Measurements from ENCODE around the gene UBE2D1.

Gene UBE2D1

GRCh38 chr10:58341422-58341821 lies 6.6 kb downstream of the UBE2D1 start:
- no peak for DNase-seq (ENCODE audit: low read depth)

GRCh38 chr10:58341947-58342346 lies 7.1 kb downstream of the UBE2D1 start:
- no peak for DNase-seq (ENCODE audit: low read depth)

- DNase-seq (ENCODE audit: low read depth) = no peak
Measured at GRCh38 chr10:58347967-58348366, 13.2 kb downstream of the UBE2D1 start.

DNA sequence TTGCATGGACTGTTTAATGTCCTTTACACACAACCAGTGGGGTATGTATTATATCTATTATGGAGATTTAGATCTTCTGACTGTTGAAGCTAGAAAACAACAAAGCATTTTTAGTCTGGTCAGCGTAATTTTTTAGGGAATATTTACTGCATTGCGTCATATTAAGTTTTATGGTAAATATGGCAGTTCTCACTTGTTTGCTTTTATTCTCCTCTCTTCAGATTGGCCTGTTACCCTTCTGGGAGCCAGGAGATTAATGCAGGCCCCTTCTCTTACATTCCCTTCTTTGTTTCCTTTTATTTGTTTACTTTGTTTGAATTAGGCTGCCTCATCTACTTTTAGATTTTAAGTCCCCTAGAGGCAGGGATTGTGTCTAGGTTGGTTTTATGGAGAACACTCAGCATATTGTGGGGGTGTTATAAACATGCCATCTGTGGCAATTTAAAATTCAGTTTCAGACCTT lies 13.8 kb downstream of the UBE2D1 start:
- DNase-seq (ENCODE audit: low read depth) = no peak

- no peak for DNase-seq (ENCODE audit: low read depth)
Measured at GRCh38 chr10:58350023-58350422, 15.2 kb downstream of the UBE2D1 start.

DNA sequence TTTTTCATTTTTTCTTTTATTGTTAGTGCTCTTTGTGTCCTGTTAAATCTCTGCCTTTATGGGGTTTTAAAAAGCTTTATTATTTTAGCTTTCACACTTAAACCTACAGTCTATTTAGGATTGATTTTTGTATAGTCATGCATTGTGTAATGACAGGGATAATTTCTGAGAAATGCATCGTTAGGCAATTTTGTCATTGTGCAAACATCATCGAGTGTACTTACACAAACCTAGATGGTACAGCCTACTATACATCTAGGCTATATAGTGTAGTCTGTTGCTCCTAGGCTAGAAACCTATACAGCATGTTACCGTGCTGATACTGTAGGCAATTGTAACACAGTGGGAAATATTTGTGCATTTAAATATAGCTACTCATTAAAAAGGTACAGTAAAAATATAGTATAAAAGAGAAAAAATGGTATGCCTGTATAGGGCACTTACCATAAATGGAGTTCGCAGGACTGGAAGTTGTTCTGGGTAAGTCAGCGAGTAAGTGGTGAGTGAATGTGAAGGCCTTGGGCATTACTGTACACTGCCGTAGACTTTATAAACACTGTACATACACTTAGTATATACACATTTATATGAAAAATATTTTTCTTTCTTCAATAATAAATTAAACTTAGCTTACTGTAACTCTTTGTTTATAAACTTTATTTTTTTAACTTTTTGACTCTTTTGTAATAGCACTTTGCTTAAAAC lies 16.0 kb downstream of the UBE2D1 start:
- DNase-seq (ENCODE audit: low read depth) = peak; percentile 51

DNA sequence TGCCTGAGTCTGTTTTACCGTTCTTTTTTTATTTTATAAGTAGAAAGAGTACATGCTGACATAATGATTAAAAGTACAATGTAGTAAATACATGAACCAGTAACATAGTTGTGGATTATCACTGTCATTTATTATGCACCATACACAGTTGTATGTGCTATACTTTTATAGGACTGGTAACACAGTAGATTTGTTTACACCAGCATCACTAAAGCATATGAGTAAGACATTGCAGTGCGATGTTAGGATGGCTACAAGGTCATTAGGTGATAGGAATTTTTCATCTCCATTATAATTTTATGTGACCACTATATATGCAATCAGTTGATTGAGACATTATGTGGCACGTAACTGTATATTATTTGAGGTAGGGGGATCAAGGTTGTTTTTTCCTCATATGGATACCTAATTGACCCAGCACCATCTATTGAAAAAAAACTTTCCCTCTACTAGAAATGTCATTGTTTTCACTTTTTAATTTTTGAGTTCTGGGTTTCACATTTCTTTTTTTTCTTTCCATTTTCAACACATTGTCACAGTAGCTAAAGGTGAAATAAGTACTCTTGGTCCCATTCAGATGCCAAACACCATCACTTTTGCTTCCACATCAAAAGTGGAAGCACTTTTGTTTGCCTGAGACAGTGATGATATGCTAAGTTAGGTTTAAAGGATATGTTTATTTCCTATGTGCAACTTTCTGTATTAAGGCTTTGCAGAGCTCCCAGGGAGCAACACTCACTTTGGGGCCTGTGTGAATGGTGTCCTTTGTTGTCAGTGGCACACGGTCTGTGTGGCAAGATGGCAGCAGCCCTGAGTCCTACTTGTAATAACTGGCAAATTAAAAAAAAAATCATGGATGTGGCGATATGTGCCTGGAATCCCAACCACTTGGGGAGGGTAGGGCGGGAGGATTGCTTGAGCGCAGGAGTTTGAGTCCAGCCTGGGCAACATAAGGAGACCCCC lies 17.1 kb downstream of the UBE2D1 start:
- peak; percentile 38 for DNase-seq (ENCODE audit: low read depth)

- DNase-seq (ENCODE audit: low read depth) = peak; percentile 56
Measured at GRCh38 chr10:58352956-58353610, 18.3 kb downstream of the UBE2D1 start.

DNA sequence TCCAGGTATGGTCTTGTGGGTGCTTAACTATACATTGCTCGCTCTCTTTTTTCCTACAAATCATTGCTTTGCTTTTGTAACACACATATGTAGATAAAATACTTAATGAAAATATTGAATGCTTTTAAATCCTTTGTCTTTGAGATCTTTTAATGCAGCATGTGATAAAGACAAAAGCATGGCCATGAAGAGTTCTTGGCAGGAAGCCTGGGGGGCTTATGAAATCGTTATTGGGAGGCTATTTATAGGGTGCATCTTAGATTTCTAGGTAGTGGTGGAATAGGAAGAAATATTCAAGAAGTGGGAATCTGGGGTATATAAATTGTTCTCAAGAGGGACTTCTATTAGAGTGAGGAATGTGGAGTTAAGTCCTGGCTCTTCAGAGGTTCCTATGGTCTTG lies 21.9 kb downstream of the UBE2D1 start:
- DNase-seq (ENCODE audit: low read depth) = no peak

GRCh38 chr10:58358314-58358933 lies 23.6 kb downstream of the UBE2D1 start:
- no peak for DNase-seq (ENCODE audit: low read depth)

GRCh38 chr10:58358947-58359346 lies 24.1 kb downstream of the UBE2D1 start:
- no peak for DNase-seq (ENCODE audit: low read depth)

GRCh38 chr10:58359541-58359940 lies 24.7 kb downstream of the UBE2D1 start:
- DNase-seq (ENCODE audit: low read depth) = no peak

DNA sequence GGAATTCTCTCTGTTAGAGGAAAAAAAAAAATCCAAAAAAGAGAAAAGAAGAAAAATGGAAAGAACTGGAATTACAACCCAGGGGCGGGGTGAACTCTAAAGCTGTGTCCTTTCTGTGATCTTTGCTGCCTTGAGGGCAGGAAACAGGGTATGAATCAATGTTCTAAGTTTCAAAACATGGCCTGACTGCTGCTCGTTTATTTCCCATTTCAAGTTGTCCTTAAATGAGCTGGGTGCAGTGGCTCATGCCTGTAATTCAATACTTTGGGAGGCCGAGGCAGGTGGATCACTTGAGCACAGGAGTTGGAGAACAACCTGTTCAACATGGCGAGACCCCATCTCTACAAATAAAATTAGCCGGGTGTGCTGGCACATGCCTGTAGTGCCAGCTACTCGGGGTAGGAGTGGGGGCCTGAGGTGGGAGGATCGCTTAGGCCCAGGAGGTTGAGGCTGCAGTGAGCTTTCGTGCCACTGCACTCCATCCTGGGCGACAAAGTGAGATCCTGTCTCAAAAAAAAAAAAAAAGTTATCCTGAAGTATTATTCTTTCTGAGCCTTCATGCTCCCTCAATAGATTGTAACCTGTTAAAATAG lies 25.7 kb downstream of the UBE2D1 start:
- peak; percentile 51 for DNase-seq (ENCODE audit: low read depth)

DNA sequence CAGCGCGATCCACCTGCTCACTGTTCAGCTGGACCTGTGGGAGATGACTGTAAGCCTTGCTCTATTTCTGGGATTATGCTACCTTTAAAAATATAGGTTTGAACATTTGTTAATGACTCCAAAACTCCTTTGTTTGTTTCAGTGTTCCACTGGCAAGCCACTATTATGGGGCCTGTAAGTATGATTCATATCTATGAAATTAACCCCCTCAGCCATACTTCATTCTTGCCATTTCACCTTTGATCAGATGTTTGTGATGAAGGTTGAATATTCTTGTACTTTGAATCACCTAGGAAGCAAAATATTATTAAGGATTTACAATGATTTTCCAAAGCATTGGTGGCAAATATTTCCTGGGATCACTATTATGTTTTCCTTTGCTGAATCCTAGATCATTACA lies 26.5 kb downstream of the UBE2D1 start:
- DNase-seq (ENCODE audit: low read depth) = peak; percentile 11

DNA sequence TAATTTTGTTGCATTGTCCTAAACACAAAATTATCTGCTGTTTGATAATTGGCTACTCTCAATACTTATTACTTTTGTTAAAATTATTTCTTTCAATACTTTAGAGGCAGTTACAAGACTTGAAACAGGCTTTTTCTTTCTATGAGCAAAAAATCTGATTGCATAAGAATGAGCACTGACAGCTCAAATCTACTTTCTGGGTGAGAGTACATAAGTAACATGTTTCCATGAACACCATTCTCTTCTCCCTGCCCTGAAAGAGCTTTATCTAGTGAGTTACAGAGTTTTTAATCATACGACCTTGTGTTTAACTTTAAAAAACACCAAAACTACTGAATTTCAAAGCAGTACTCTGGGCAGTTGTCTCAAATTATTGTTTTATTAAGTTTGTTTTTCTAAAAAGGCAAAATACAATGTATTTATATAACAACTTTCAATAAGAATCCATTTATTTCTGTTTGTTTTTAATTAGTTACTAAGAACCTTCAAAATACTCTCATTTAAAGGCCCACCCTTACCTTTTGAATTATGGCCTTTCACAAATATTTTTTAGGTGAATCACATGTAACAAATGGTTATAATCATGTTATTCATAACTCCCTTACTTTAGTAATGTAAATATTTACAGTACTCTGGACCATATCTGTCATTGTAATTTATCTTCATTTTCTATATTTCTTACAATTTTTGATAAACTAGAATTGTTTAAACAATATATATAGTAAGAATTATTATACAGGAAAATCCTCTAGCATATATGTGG lies 27.4 kb downstream of the UBE2D1 start:
- peak; percentile 65 for DNase-seq (ENCODE audit: low read depth)

- DNase-seq (ENCODE audit: low read depth) = no peak
Measured at GRCh38 chr10:58367069-58367468, 32.3 kb downstream of the UBE2D1 start.

DNA sequence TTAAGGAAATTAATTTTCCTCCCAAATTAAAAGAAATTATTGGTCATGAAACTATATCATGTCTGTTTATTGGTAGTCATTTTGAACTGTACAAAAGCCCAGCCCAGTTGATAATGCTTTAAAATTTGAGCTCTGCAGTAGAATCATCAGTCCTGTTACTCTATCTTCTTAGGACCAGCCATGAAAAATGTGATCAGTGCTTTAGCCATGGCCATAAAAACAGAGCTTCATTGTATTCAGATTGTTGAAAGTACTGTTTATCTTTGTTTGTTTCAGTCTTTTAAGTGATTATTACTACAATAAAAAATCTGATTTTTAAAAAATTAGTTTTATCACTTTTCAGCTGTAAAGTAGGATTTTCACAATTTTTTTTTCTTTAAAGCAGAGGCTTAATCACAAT lies 36.7 kb downstream of the UBE2D1 start:
- no peak for DNase-seq (ENCODE audit: low read depth)

- DNase-seq (ENCODE audit: low read depth) = no peak
Measured at GRCh38 chr10:58372607-58373441, 38.0 kb downstream of the UBE2D1 start.

GRCh38 chr10:58373442-58373827 lies 38.6 kb downstream of the UBE2D1 start:
- peak; percentile 13 for DNase-seq (ENCODE audit: low read depth)

GRCh38 chr10:58382489-58382995 lies 47.7 kb downstream of the UBE2D1 start:
- no peak for DNase-seq (ENCODE audit: low read depth)

Measured in iris pigment epithelial cell (primary cell).